ENCODE results near the gene PEX5L.

PEX5L gene

GRCh38 chr3:179766416-179767133, 270.2 kb downstream of the PEX5L start:
- DNase-seq, result no peak

- no peak for DNase-seq
Measured at GRCh38 chr3:179765396-179765795, 271.3 kb downstream of the PEX5L start.

GRCh38 chr3:179760944-179761343, 275.8 kb downstream of the PEX5L start:
- DNase-seq, result no peak

GRCh38 chr3:179750720-179751328, 285.9 kb downstream of the PEX5L start:
- DNase-seq, result no peak

- no peak for DNase-seq
Measured at GRCh38 chr3:179745716-179746115, 291.0 kb downstream of the PEX5L start.

- no peak for DNase-seq
Measured at GRCh38 chr3:179745079-179745478, 291.7 kb downstream of the PEX5L start.

All from cortex of kidney (tissue), 1 donor.